Activated naive CD8-positive, alpha-beta T cell treated with anti-CD3 and anti-CD28 coated beads, Interleukin-2, amount 50 U/mL, for 24 hours (primary cell): ENCODE data around the gene CCND1.

Experiments used
- ATAC-seq: fragments of 150-1000 bp; cut with Tn5 transposase; one replicate; pipeline ENCODE4 v1.10.0; 2021
- DNase-seq: peaks from one replicate; pipeline ENCODE4 v3.0.0; 2021
- H3K27ac Mint-ChIP-seq: one replicate; pipeline ENCODE4 v1.8.0; 2021; ENCODE audit warnings: mild to moderate bottlenecking, mixed read lengths
- H3K27me3 Mint-ChIP-seq: one replicate; pipeline ENCODE4 v1.8.0; 2021; ENCODE audit warnings: mixed read lengths
- H3K36me3 Mint-ChIP-seq: one replicate; pipeline ENCODE4 v1.8.0; 2021; ENCODE audit warnings: low read depth, mixed read lengths
- H3K4me1 Mint-ChIP-seq: one replicate; pipeline ENCODE4 v1.8.0; 2021; ENCODE audit warnings: mixed read lengths
- H3K4me3 Mint-ChIP-seq: one replicate; pipeline ENCODE4 v1.8.0; 2021; ENCODE audit warnings: mild to moderate bottlenecking, moderate library complexity, mixed read lengths
- H3K9me3 Mint-ChIP-seq: one replicate; pipeline ENCODE4 v1.8.0; 2021; ENCODE audit warnings: mixed read lengths

Gene CCND1

GRCh38 chr11:69640995-69641581 lies at the start of gene CCND1:
TSS of gene CCND1 (plus strand) at chr11:69641156. CDS start at chr11:69641314, 158 bp downstream.
- Mint-ChIP-seq H3K36me3 (no peaks in the 10 kb centered on the region), H3K4me3 (peak within 1 kb of the TSS; percentile 78), H3K27me3 (peaks cover 34% of the 10 kb centered on the region), H3K27ac (peak within 1 kb of the TSS; percentile 35), H3K9me3 (no peaks in the 10 kb centered on the region), H3K4me1 (peaks cover 34% of the 10 kb centered on the region)
- DNase-seq (peak; percentile 43), ATAC-seq (peak; percentile 42)

GRCh38 chr11:69592986-69593650 lies 47.8 kb upstream of the CCND1 start:
- Mint-ChIP-seq H3K27me3 (peaks cover 3% of the 10 kb centered on the region), H3K9me3 (no peaks in the 10 kb centered on the region), H3K4me3 (no peak overlapping the region), H3K27ac (no peak overlapping the region), H3K4me1 (no peaks in the 10 kb centered on the region), H3K36me3 (no peaks in the 10 kb centered on the region)
- ATAC-seq (no peak), DNase-seq (no peak)

GRCh38 chr11:69593851-69594250 lies 47.1 kb upstream of the CCND1 start:
- no peaks in the 10 kb centered on the region for H3K9me3 Mint-ChIP-seq
- H3K4me1 Mint-ChIP-seq, result no peaks in the 10 kb centered on the region
- H3K27ac Mint-ChIP-seq, result no peak overlapping the region
- DNase-seq (no peak), ATAC-seq (no peak)
- H3K36me3 Mint-ChIP-seq, result no peaks in the 10 kb centered on the region
- no peak overlapping the region for H3K4me3 Mint-ChIP-seq
- H3K27me3 Mint-ChIP-seq, result peaks cover 3% of the 10 kb centered on the region

GRCh38 chr11:69594481-69594880 lies 46.5 kb upstream of the CCND1 start:
- Mint-ChIP-seq H3K4me1 (no peaks in the 10 kb centered on the region), H3K27ac (no peak overlapping the region), H3K36me3 (no peaks in the 10 kb centered on the region), H3K9me3 (no peaks in the 10 kb centered on the region), H3K4me3 (no peak overlapping the region), H3K27me3 (peaks cover 3% of the 10 kb centered on the region)
- ATAC-seq (no peak), DNase-seq (no peak)

GRCh38 chr11:69595805-69596665 lies 44.9 kb upstream of the CCND1 start:
- no peaks in the 10 kb centered on the region for H3K4me1 Mint-ChIP-seq
- no peak overlapping the region for H3K4me3 Mint-ChIP-seq
- no peak for DNase-seq
- no peak overlapping the region for H3K27ac Mint-ChIP-seq
- peaks cover 4% of the 10 kb centered on the region for H3K27me3 Mint-ChIP-seq
- H3K36me3 Mint-ChIP-seq, result no peaks in the 10 kb centered on the region
- ATAC-seq, result no peak
- no peaks in the 10 kb centered on the region for H3K9me3 Mint-ChIP-seq

GRCh38 chr11:69598147-69598546 lies 42.8 kb upstream of the CCND1 start:
- no peak for DNase-seq
- H3K9me3 Mint-ChIP-seq, result no peaks in the 10 kb centered on the region
- no peak overlapping the region for H3K4me3 Mint-ChIP-seq
- H3K27ac Mint-ChIP-seq, result no peak overlapping the region
- H3K27me3 Mint-ChIP-seq, result peaks cover 5% of the 10 kb centered on the region
- no peak for ATAC-seq
- H3K4me1 Mint-ChIP-seq, result no peaks in the 10 kb centered on the region
- no peaks in the 10 kb centered on the region for H3K36me3 Mint-ChIP-seq

GRCh38 chr11:69599502-69599901 lies 41.5 kb upstream of the CCND1 start:
- DNase-seq (no peak), ATAC-seq (no peak)
- Mint-ChIP-seq H3K4me1 (no peaks in the 10 kb centered on the region), H3K36me3 (no peaks in the 10 kb centered on the region), H3K9me3 (no peaks in the 10 kb centered on the region), H3K27me3 (peaks cover 6% of the 10 kb centered on the region), H3K27ac (no peak overlapping the region), H3K4me3 (no peak overlapping the region)

- no peaks in the 10 kb centered on the region for H3K36me3 Mint-ChIP-seq
- no peaks in the 10 kb centered on the region for H3K4me1 Mint-ChIP-seq
- peaks cover 7% of the 10 kb centered on the region for H3K27me3 Mint-ChIP-seq
- DNase-seq (no peak), ATAC-seq (no peak)
- H3K4me3 Mint-ChIP-seq, result no peak overlapping the region
- H3K27ac Mint-ChIP-seq, result no peak overlapping the region
- no peaks in the 10 kb centered on the region for H3K9me3 Mint-ChIP-seq
Measured at GRCh38 chr11:69600001-69600400, 41.0 kb upstream of the CCND1 start.

- Mint-ChIP-seq H3K27me3 (peaks cover 14% of the 10 kb centered on the region), H3K9me3 (no peaks in the 10 kb centered on the region), H3K4me1 (no peaks in the 10 kb centered on the region), H3K4me3 (no peak overlapping the region), H3K27ac (no peak overlapping the region), H3K36me3 (no peaks in the 10 kb centered on the region)
- ATAC-seq (no peak), DNase-seq (no peak)
Measured at GRCh38 chr11:69601011-69601975, 39.7 kb upstream of the CCND1 start.

- H3K9me3 Mint-ChIP-seq, result peaks cover 2% of the 10 kb centered on the region
- no peak for DNase-seq
- H3K36me3 Mint-ChIP-seq, result no peaks in the 10 kb centered on the region
- no peak overlapping the region for H3K4me3 Mint-ChIP-seq
- no peak overlapping the region for H3K27ac Mint-ChIP-seq
- peaks cover 12% of the 10 kb centered on the region for H3K27me3 Mint-ChIP-seq
- ATAC-seq, result no peak
- H3K4me1 Mint-ChIP-seq, result no peaks in the 10 kb centered on the region
Measured at GRCh38 chr11:69603111-69603836, 37.7 kb upstream of the CCND1 start.

- H3K27ac Mint-ChIP-seq, result no peak overlapping the region
- ATAC-seq (no peak), DNase-seq (no peak)
- H3K27me3 Mint-ChIP-seq, result peaks cover 12% of the 10 kb centered on the region
- H3K4me1 Mint-ChIP-seq, result no peaks in the 10 kb centered on the region
- no peaks in the 10 kb centered on the region for H3K36me3 Mint-ChIP-seq
- H3K4me3 Mint-ChIP-seq, result no peak overlapping the region
- peaks cover 9% of the 10 kb centered on the region for H3K9me3 Mint-ChIP-seq
Measured at GRCh38 chr11:69604055-69604454, 36.9 kb upstream of the CCND1 start.

- H3K9me3 Mint-ChIP-seq, result peaks cover 9% of the 10 kb centered on the region
- H3K4me3 Mint-ChIP-seq, result no peak overlapping the region
- no peak overlapping the region for H3K27ac Mint-ChIP-seq
- H3K4me1 Mint-ChIP-seq, result no peaks in the 10 kb centered on the region
- H3K36me3 Mint-ChIP-seq, result no peaks in the 10 kb centered on the region
- DNase-seq, result no peak
- H3K27me3 Mint-ChIP-seq, result peaks cover 17% of the 10 kb centered on the region
- no peak for ATAC-seq
Measured at GRCh38 chr11:69605737-69606526, 35.0 kb upstream of the CCND1 start.

- Mint-ChIP-seq H3K27ac (no peak overlapping the region), H3K4me3 (no peak overlapping the region), H3K4me1 (no peaks in the 10 kb centered on the region), H3K9me3 (peaks cover 9% of the 10 kb centered on the region), H3K27me3 (peaks cover 19% of the 10 kb centered on the region), H3K36me3 (no peaks in the 10 kb centered on the region)
- ATAC-seq, result no peak
- no peak for DNase-seq
Measured at GRCh38 chr11:69609351-69609750, 31.6 kb upstream of the CCND1 start.
